Fibroblast of gingiva (primary cell): ENCODE measurements around the gene PCP4L1.
"Not testable (repeated sequence)": the region's sequence is repeated elsewhere in the genome, so short reads cannot be mapped to it uniquely, and the experiment has no call there.

Experiments used
- DNase-seq: peaks from one replicate; pipeline ENCODE4 v3.0.0-alpha.2; 2011; ENCODE audit warnings: low read depth

PCP4L1 gene

DNA sequence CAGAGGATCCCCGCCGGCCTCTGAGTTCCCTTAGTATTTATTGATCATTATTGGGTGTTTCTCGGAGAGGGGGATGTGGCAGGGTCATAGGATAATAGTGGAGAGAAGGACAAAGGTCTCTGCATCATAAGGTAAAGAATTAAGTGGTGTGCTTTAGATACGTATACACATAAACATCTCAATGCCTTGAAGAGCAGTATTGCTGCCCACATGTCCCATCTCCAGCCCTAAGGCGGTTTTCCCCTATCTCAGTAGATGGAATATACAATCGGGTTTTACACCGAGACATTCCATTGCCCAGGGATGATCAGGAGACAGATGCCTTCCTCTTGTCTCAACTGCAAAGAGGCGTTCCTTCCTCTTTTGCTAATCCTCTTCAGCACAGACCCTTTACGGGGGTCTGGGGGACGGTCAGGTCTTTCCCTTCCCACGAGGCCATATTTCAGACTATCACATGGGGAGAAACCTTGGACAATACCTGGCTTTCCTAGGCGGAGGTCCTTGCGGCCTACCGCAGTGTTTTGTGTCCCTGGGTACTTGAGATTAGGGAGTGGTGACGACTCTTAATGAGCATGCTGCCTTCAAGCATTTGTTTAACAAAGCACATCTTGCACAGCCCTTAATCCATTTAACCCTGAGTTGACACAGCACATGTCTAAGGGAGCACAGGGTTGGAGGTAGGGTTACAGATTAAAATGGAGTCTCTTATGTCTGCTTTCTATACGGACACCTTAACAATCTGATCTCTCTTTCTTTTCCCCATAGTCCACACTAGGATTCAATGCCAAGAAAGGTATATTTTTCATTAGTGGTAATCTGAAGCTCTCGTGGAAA, 57.5 kb downstream of the PCP4L1 start:
- DNase-seq, result not testable (repeated sequence)

GRCh38 chr1:161324020-161324419, 65.5 kb downstream of the PCP4L1 start:
- DNase-seq, result no peak

DNA sequence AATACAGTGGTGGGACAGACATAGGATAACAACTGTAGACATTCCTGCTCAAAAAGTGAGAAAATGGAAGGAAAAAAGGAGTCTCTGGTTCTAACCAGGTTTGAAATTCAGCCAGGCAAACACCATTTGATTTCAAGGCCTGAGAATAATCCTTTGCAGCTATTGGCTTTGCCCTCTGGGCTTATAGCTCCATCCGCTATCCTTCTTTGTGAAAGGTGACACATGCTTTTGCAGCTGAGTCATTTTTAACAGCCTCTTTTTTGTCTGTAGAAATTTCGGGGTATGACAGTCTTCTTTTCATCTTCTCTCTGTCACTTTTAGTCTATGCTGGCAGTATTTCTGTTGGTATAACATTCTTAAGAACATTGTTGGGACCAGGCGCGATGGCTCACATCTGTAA, 71.8 kb downstream of the PCP4L1 start:
- no peak for DNase-seq

- no peak for DNase-seq
Observed at GRCh38 chr1:161333166-161333565, 74.6 kb downstream of the PCP4L1 start.
